Left lung (tissue), 10 donors: ENCODE measurements around the gene GALNT16. TPM values are rescaled to one million over a fixed set of nuclear protein-coding genes. Genes with fewer than 3 reads are reported as not detected.

Source experiments
- ATAC-seq: fragments of 200-7000 bp; cut with Tn5 transposase; one replicate; pipeline ENCODE4 v1.9.1; 2020; ENCODE audit warnings: moderate library complexity
- DNase-seq, 4 donors: peaks; one replicate each; pipeline ENCODE4 v3.0.0-alpha.2; 2013 to 2020
- H3K27ac ChIP-seq, 2 donors: fragments of 200-600 bp; sonication (generic) in 1 of 2; one replicate each; pipeline versions ENCODE4 v1.5.0 to v1.8.0; 2020 to 2021
- H3K27me3 ChIP-seq, 2 donors: fragments of 200-600 bp; sonication (generic) in 1 of 2; one replicate each; pipeline versions ENCODE4 v1.5.0 to v1.8.0; 2020 to 2021
- H3K36me3 ChIP-seq, 2 donors: fragments of 200-600 bp; sonication (generic) in 1 of 2; one replicate each; pipeline versions ENCODE4 v1.5.0 to v1.8.0; 2020 to 2021
- H3K4me1 ChIP-seq, 2 donors: fragments of 200-600 bp; one replicate each; pipeline ENCODE4 v1.8.0; 2021
- H3K4me3 ChIP-seq, 2 donors: fragments of 200-600 bp; sonication (generic) in 1 of 2; one replicate each; pipeline versions ENCODE4 v1.5.0 to v1.8.0; 2020 to 2021; ENCODE audit warnings: mild to moderate bottlenecking in 1 of 2
- H3K9me3 ChIP-seq, 2 donors: fragments of 200-600 bp; sonication (generic) in 1 of 2; one replicate each; pipeline versions ENCODE4 v1.5.0 to v1.8.0; 2020 to 2021
- intact Hi-C, 2 donors: fragments of 100-400 bp; cut with DNase I; formaldehyde crosslinking; loops; one replicate each; pipeline versions ENCODE4 v1.11.2 to v1.14.2; 2022
- polyA plus RNA-seq, 6 donors: library from polyadenylated mRNA; unstranded; fragments of 120-200 nt; gene quantifications; one replicate each; pipeline ENCODE4 v1.2.1, GENCODE V29; 2013; ENCODE audit not compliant: insufficient read length in 6 of 6
- total RNA-seq, 2 donors: library from RNA; stranded (reverse); fragmentation: NEBNext Ultra II Directional; extraction: Animal tissue kit (Norgen Biotek cat#: 25700); gene quantifications; one replicate each; pipeline ENCODE4 v1.2.1, GENCODE V29; 2021
- TF ChIP-seq, protein P1 (sequence below), 2 donors: fragments of 200-600 bp; sonication (generic) in 1 of 2; IDR thresholded peaks; one replicate each; pipeline versions ENCODE4 v1.5.0 to v1.8.0; 2021; ENCODE audit warnings: antibody characterized with exemption in 2 of 2
- donor health status: DM: no; HTN: yes; CAD: no.
- donor health status: DM: no; HTN: no; CAD: no.

The GALNT16 gene
- total and polyA plus RNA-seq, 8 donors: 2.4 to 5.0 (median 3.7) TPM

DNA sequence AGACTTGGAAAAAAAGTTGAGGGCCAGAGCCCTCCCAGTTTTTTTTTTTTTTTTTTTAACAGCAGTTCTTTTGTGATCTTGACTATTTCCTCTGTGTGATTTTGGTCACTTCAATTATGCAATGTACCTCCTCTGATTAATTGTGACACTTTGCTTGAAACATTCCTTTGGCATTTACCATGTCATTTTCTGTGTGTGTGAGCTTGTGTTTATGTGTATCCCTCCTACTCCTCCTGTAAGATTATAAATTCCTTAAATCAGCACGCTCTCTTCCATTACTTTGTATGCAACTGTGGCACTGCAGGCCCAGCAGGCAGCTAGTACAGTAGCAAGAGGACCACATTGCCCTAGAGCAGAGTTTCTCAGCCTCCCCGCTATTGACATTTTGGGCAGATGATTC lies 33.2 kb upstream of the GALNT16 start:
- Histone ChIP-seq H3K9me3 (no peaks in the 10 kb centered on the region), H3K27me3 (no peaks in the 10 kb centered on the region), H3K4me3 (no peak overlapping the region), H3K4me1 (no peaks in the 10 kb centered on the region), H3K36me3 (peaks cover 0 to 23% of the 10 kb centered on the region in 2 donors), H3K27ac (no peak overlapping the region)
- no peak for ATAC-seq
- DNase-seq: no peak
- TF ChIP-seq, protein P1, sequence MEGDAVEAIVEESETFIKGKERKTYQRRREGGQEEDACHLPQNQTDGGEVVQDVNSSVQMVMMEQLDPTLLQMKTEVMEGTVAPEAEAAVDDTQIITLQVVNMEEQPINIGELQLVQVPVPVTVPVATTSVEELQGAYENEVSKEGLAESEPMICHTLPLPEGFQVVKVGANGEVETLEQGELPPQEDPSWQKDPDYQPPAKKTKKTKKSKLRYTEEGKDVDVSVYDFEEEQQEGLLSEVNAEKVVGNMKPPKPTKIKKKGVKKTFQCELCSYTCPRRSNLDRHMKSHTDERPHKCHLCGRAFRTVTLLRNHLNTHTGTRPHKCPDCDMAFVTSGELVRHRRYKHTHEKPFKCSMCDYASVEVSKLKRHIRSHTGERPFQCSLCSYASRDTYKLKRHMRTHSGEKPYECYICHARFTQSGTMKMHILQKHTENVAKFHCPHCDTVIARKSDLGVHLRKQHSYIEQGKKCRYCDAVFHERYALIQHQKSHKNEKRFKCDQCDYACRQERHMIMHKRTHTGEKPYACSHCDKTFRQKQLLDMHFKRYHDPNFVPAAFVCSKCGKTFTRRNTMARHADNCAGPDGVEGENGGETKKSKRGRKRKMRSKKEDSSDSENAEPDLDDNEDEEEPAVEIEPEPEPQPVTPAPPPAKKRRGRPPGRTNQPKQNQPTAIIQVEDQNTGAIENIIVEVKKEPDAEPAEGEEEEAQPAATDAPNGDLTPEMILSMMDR (IDR thresholded peaks at IDR 0.05): no peak
- intact Hi-C loops: no loop called here

DNA sequence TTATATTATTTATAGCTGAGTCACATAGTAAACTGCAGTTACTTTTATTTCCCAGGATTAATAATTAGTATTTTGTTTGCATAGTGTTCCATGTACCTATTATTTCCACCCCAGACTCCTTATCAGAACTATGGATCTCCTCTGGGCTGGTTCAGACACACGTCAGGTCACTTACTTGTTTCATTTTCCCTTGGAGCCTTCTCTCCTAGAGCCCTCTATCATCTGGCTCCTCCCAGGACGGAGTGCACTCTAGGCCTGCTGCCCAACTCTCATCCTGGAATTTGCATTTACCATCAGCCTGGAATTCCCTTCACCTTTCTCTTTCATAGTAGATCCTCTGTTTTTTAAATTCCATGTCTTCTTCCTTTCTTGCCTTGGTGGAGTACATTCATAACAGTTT lies 28.5 kb upstream of the GALNT16 start:
- intact Hi-C loops: no loop called here
- H3K36me3 ChIP-seq: peaks cover 0 to 53% of the 10 kb centered on the region in 2 donors
- no peak overlapping the region for H3K27ac ChIP-seq
- ATAC-seq (no peak), DNase-seq (no peak)
- H3K27me3 ChIP-seq: no peaks in the 10 kb centered on the region
- H3K9me3 ChIP-seq: no peaks in the 10 kb centered on the region
- TF ChIP-seq, protein P1 (IDR thresholded peaks at IDR 0.05): no peak
- no peaks in the 10 kb centered on the region for H3K4me1 ChIP-seq
- H3K4me3 ChIP-seq: no peak overlapping the region

DNA sequence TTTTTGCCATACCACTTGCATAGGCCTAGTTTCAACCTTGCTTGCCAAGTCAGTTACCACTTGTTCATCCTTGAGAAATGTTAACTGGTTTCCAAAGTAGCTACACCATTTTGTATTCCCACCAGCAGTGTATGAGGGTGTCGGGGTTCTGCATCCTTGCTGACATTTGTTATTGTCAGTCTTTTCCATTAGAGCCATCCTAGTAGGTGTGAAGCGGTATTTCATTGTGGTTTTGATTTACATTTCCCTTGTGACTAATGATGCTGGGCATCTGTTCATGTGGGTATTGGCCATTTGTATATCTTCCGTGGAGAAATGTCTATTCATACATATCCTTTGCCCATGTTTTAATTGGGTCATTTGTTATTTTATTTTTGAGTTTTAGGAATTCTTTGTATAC lies 27.6 kb upstream of the GALNT16 start:
- no peaks in the 10 kb centered on the region for H3K9me3 ChIP-seq
- H3K27ac ChIP-seq: no peak overlapping the region
- TF ChIP-seq, protein P1 (IDR thresholded peaks at IDR 0.05): no peak
- H3K4me3 ChIP-seq: no peak overlapping the region
- peaks cover 0 to 62% of the 10 kb centered on the region in 2 donors for H3K36me3 ChIP-seq
- no peak for ATAC-seq
- no peaks in the 10 kb centered on the region for H3K4me1 ChIP-seq
- intact Hi-C loops: no loop called here
- no peak for DNase-seq
- H3K27me3 ChIP-seq: no peaks in the 10 kb centered on the region

DNA sequence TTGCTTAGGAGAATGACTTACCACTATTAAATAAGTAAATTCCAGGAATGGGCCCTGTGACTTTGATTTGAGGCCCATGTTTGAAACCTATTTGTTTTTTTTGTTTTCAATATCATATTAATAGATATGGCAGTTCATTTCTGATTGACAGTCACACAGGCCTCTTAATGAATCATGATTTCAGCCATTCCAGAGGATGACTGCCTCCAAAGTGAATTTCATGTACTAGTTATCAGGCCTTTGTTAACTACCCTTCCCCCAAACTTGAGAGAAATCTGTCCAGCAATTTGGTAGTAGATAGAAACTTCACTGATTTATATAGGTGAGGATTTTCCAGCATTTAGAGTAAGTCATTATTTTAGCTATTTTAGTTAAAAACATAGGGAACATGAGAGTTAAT lies 25.9 kb upstream of the GALNT16 start:
- Histone ChIP-seq H3K9me3 (no peaks in the 10 kb centered on the region), H3K36me3 (peaks cover 0 to 74% of the 10 kb centered on the region in 2 donors), H3K27me3 (no peaks in the 10 kb centered on the region), H3K4me3 (no peak overlapping the region), H3K4me1 (no peaks in the 10 kb centered on the region), H3K27ac (no peak overlapping the region)
- ATAC-seq (no peak), DNase-seq (no peak)
- intact Hi-C loops: no loop called here
- TF ChIP-seq, protein P1 (IDR thresholded peaks at IDR 0.05): no peak

DNA sequence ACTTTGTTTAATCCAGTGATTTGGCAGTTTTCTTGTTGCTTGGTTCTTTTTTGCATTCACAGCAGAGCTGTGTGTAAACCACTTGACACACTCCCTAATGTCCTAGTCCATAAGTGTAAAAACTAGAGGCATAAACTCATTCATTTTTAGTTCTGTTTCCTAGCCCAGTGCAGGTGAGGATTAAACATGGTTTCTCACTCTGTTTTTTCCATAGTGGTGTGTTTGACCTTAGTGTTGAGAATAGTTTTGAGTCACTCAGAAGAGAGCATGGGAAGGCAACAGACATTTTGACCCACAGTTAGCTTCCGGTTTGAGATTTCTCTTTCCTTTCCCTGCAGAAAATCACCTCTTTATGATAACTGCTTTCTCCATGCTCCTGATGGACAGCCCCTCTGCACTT lies 24.2 kb upstream of the GALNT16 start:
- Histone ChIP-seq H3K9me3 (no peaks in the 10 kb centered on the region), H3K27me3 (no peaks in the 10 kb centered on the region), H3K4me3 (no peak overlapping the region), H3K4me1 (no peaks in the 10 kb centered on the region), H3K36me3 (peaks cover 0 to 75% of the 10 kb centered on the region in 2 donors), H3K27ac (no peak overlapping the region)
- TF ChIP-seq, protein P1 (IDR thresholded peaks at IDR 0.05): no peak
- intact Hi-C loops: no loop called here
- DNase-seq (no peak), ATAC-seq (no peak)
